DND-41 (cell line): Measurements from ENCODE around the gene ARHGAP6.

Experiments
- ATAC-seq: fragments of 200-7000 bp; cut with Tn5 transposase; 3 replicates; pipeline ENCODE4 v1.9.1; 2021; ENCODE audit warnings: low read depth; ENCODE audit not compliant: insufficient read depth
- DNase-seq: peaks from one replicate; pipeline ENCODE4 v3.0.0-alpha.2; 2020
- H2AFZ ChIP-seq: 2 replicates; pipeline ENCODE4 v1.6.0; 2012; ENCODE audit warnings: low read depth, low read length
- H3K27ac ChIP-seq: 2 replicates; pipeline ENCODE4 v1.5.1; 2012; ENCODE audit warnings: low read length, inconsistent platforms
- H3K27me3 ChIP-seq: fragments of 200-600 bp; sonication (generic); 2 replicates; pipeline ENCODE4 v1.6.0; 2012; ENCODE audit warnings: low read length, mild to moderate bottlenecking, inconsistent platforms; ENCODE audit not compliant: insufficient read depth, poor library complexity
- H3K36me3 ChIP-seq: 2 replicates; pipeline ENCODE4 v1.5.1; 2012; ENCODE audit warnings: low read length, inconsistent platforms; ENCODE audit not compliant: insufficient read depth
- H3K4me1 ChIP-seq: 2 replicates; pipeline ENCODE4 v1.5.1; 2012; ENCODE audit warnings: mild to moderate bottlenecking, low read length; ENCODE audit not compliant: insufficient read depth
- H3K4me2 ChIP-seq: 2 replicates; pipeline ENCODE4 v1.6.0; 2012; ENCODE audit warnings: mild to moderate bottlenecking, moderate library complexity, low read length, inconsistent platforms; ENCODE audit not compliant: insufficient read depth
- H3K4me3 ChIP-seq, 2 experiments: fragments of 200-600 bp in 1 of 2; shearing (Covaris generic) in 1 of 2; 2 replicates each; pipeline ENCODE4 v1.5.1; 2012 to 2016; ENCODE audit warnings: inconsistent platforms in 2 of 2, low read length in 2 of 2, mild to moderate bottlenecking in 2 of 2, low read depth in 1 of 2, moderate library complexity in 1 of 2
- H3K79me2 ChIP-seq: 2 replicates; pipeline ENCODE4 v1.6.0; 2012; ENCODE audit warnings: low read length, inconsistent platforms; ENCODE audit not compliant: insufficient read depth
- H3K9ac ChIP-seq: 2 replicates; pipeline ENCODE4 v1.6.0; 2012; ENCODE audit warnings: low read depth, mild to moderate bottlenecking, inconsistent platforms, low read length, moderate library complexity
- H3K9me3 ChIP-seq: 2 replicates; pipeline ENCODE4 v1.5.1; 2012; ENCODE audit warnings: low read length, moderate library complexity, mild to moderate bottlenecking, inconsistent platforms; ENCODE audit not compliant: insufficient read depth, severe bottlenecking
- H4K20me1 ChIP-seq: 2 replicates; pipeline ENCODE4 v1.6.0; 2012; ENCODE audit warnings: low read length; ENCODE audit not compliant: insufficient read depth
- EZH2 ChIP-seq: IDR thresholded peaks from 3 replicates; pipeline ENCODE4 v1.6.1; 2012; ENCODE audit warnings: borderline replicate concordance, low read depth, mild to moderate bottlenecking, moderate library complexity, low read length, inconsistent platforms; ENCODE audit not compliant: severe bottlenecking
- TF ChIP-seq, protein P1 (sequence below): IDR thresholded peaks from 2 replicates; pipeline ENCODE4 v1.5.1; 2012; ENCODE audit warnings: borderline replicate concordance, low read length, moderate library complexity, mild to moderate bottlenecking; ENCODE audit not compliant: poor library complexity, severe bottlenecking; ENCODE audit errors: extremely low read depth

The ARHGAP6 gene

DNA sequence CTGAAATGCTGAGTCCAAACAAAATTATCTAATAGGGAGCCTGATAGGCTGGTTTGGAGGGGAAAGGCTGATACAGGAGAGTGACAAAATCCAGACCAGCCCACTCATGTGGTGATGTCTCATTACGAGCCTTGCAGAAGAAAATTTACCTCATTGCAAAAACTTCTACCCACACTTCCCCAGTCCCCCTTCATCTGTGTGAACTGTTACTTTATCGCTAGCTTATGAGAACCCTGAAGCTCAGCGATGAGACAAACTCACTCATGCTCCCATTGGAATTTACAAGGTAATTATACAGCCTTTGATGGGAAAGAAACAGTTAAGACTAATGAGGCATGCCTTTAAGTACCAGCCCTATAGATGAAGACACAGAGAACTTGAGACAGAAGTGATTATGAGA is 76.1 kb downstream of the ARHGAP6 start:
- no peak overlapping the region for H3K27ac ChIP-seq
- DNase-seq (no peak), ATAC-seq (no peak)
- no peaks in the 10 kb centered on the region for H3K79me2 ChIP-seq
- H4K20me1 ChIP-seq = no peaks in the 10 kb centered on the region
- H3K27me3 ChIP-seq = no peaks in the 10 kb centered on the region
- no peaks in the 10 kb centered on the region for H3K36me3 ChIP-seq
- H3K9ac ChIP-seq = no peak overlapping the region
- no peak overlapping the region for H3K4me2 ChIP-seq
- no peak overlapping the region for H2AFZ ChIP-seq
- no peaks in the 10 kb centered on the region for H3K4me1 ChIP-seq
- H3K4me3 ChIP-seq = no peak overlapping the region
- TF ChIP-seq EZH2 = no peak
- TF ChIP-seq, protein P1, sequence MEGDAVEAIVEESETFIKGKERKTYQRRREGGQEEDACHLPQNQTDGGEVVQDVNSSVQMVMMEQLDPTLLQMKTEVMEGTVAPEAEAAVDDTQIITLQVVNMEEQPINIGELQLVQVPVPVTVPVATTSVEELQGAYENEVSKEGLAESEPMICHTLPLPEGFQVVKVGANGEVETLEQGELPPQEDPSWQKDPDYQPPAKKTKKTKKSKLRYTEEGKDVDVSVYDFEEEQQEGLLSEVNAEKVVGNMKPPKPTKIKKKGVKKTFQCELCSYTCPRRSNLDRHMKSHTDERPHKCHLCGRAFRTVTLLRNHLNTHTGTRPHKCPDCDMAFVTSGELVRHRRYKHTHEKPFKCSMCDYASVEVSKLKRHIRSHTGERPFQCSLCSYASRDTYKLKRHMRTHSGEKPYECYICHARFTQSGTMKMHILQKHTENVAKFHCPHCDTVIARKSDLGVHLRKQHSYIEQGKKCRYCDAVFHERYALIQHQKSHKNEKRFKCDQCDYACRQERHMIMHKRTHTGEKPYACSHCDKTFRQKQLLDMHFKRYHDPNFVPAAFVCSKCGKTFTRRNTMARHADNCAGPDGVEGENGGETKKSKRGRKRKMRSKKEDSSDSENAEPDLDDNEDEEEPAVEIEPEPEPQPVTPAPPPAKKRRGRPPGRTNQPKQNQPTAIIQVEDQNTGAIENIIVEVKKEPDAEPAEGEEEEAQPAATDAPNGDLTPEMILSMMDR = no peak
- H3K9me3 ChIP-seq = no peaks in the 10 kb centered on the region

DNA sequence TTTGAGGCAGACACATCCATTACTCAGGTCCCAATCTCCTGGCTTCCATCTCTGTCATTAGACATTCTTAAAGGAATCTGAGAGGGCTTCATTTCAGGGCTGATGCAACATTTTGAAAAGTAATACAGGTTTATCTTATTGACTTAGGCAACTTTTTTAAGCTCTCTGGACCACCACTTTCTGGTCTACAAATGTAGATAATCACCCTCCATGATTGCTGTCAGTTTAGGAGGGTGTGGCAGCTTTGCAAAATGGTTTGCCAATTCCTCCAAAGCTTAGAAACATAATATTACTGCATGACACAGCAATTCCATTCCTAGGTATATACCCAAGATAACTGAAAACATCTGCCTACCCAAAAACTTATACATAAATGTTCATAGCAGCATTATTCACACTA is 77.6 kb downstream of the ARHGAP6 start:
- no peak overlapping the region for H3K4me3 ChIP-seq
- H3K36me3 ChIP-seq = no peaks in the 10 kb centered on the region
- no peaks in the 10 kb centered on the region for H3K27me3 ChIP-seq
- DNase-seq (no peak), ATAC-seq (no peak)
- no peak overlapping the region for H3K9ac ChIP-seq
- TF ChIP-seq EZH2 = no peak
- TF ChIP-seq, protein P1 = no peak
- no peaks in the 10 kb centered on the region for H3K9me3 ChIP-seq
- no peaks in the 10 kb centered on the region for H3K4me1 ChIP-seq
- no peaks in the 10 kb centered on the region for H4K20me1 ChIP-seq
- no peak overlapping the region for H3K27ac ChIP-seq
- no peak overlapping the region for H3K4me2 ChIP-seq
- no peak overlapping the region for H2AFZ ChIP-seq
- H3K79me2 ChIP-seq = no peaks in the 10 kb centered on the region

DNA sequence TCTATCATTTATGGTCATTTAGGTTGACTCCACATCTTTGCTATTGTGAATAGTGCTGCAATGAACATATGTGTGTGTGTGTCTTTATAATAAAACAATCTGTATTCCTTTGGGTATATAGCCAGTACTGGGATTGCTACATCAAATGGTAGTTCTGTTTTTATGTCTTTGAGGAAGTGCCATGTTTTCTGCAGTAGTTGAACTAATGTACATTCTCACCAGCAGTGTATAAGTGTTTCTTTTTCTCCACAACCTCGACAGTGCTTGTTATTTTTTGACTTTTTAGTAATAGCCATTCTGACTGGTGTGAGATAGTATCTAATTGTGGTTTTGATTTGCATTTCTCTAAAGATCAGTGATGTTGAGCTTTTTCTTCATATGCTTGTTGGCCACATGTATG is 80.5 kb downstream of the ARHGAP6 start:
- no peak for ATAC-seq
- Histone ChIP-seq H3K9me3 (no peaks in the 10 kb centered on the region), H3K4me3 (no peak overlapping the region), H3K9ac (no peak overlapping the region), H2AFZ (no peak overlapping the region), H3K36me3 (no peaks in the 10 kb centered on the region), H3K4me1 (no peaks in the 10 kb centered on the region), H3K79me2 (no peaks in the 10 kb centered on the region), H3K27me3 (no peaks in the 10 kb centered on the region), H3K27ac (no peak overlapping the region), H3K4me2 (no peak overlapping the region), H4K20me1 (no peaks in the 10 kb centered on the region)
- TF ChIP-seq EZH2 = no peak
- TF ChIP-seq, protein P1 = no peak
- no peak for DNase-seq

DNA sequence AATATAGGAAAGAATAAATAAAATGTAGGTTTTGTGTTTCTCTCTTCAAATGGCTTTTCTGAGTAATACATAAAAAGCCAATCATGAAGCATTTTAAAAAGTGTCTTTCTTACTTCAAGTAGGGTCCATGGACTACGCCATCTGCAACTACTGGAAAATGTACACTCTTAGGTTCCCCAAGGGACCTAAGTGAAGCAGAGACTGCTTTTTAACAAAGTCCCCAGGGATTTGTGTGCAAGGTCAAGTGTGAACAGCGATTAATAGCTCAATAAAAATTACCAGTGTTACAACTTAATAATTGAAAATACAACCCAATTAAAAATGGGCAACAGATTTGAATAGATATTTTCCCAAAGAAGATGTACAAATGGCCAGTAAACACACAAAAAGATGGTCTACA is 84.9 kb downstream of the ARHGAP6 start:
- TF ChIP-seq, protein P1 = no peak
- TF ChIP-seq EZH2 = no peak
- H3K27ac ChIP-seq = no peak overlapping the region
- no peaks in the 10 kb centered on the region for H4K20me1 ChIP-seq
- no peaks in the 10 kb centered on the region for H3K4me1 ChIP-seq
- no peak overlapping the region for H3K9ac ChIP-seq
- DNase-seq (no peak), ATAC-seq (no peak)
- no peaks in the 10 kb centered on the region for H3K9me3 ChIP-seq
- no peaks in the 10 kb centered on the region for H3K79me2 ChIP-seq
- no peak overlapping the region for H3K4me2 ChIP-seq
- no peak overlapping the region for H3K4me3 ChIP-seq
- H3K27me3 ChIP-seq = no peaks in the 10 kb centered on the region
- H2AFZ ChIP-seq = no peak overlapping the region
- H3K36me3 ChIP-seq = no peaks in the 10 kb centered on the region
